NCI-H2196 (cell line): Measurements from ENCODE around the gene UBE2I.

Experiments
- DNase-seq: peaks from one replicate; lab custom pipeline; 2025; ENCODE audit not compliant: unreplicated experiment; lab: John Stamatoyannopoulos, UW

The UBE2I gene

GRCh38 chr16:1341495-1342420 is 32.3 kb downstream of the UBE2I start:
- no peak for DNase-seq

DNA sequence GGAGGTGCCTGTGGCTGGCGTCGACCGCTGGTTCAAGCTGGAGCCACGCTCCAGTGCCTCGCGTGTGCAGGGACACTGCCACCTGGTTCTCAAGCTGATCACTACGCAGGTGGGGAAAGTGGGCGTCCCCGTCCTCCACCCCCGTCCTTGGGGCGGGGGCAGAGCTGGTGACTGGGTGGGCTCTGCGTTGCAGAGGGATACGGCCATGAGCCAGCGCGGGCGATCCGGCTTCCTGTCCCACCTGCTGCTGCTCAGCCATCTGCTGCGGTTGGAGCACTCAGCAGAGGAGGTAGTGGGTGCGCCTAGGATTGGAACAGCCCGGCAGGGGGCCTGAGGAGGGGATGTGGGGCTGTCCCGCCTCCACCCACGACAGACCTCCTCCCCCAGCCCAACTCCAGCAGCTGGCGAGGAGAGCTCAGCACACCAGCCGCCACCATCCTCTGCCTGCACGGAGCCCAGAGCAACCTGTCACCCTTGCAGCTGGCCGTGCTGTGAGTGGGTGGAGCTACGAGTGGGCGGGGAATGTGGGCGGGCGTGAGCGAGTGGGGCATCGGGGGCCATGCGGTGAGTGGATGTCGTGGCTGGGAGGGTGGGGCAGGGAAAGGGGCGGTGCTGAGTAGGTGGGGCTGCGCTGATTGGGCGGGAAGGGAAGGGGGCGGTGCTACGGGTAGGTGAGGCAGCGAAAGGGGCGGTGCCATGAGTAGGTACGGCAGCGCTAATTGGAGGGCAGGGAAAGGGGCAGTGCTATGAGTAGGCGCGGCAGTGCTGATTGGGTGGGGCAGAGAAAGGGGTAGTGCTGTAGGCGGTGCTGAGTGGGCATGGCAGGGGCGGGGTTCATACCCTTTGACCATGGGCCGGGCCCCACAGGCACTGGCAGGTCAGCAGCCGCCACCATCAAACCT is 33.3 kb downstream of the UBE2I start:
- DNase-seq: peak; percentile 98

GRCh38 chr16:1343428-1344242 is 34.2 kb downstream of the UBE2I start:
- DNase-seq: no peak

DNA sequence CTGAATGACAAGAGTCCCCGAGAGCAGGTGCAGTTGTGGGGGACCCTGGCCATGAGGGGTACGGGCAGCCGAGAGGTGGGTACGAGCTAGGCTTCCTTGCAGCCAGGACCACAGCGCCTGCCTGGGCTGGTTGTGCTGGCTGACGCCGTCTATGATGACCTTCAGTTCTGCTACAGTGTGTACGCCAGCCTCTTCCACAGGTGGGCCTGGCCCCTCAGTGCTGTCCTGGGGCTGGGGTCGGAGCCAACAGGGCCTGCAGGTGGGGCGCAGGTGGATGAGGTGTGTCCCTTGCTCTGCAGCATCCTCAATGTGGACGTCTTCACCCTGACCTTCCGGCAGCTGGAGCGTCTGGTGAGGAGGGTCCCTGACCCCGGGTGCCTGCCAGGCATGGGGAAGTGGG is 35.1 kb downstream of the UBE2I start:
- DNase-seq: no peak

GRCh38 chr16:1345087-1345486 is 35.7 kb downstream of the UBE2I start:
- DNase-seq: no peak

- DNase-seq: no peak
Measured at GRCh38 chr16:1345651-1346421, 36.4 kb downstream of the UBE2I start.

GRCh38 chr16:1346422-1347285 is 37.2 kb downstream of the UBE2I start:
- DNase-seq: no peak

DNA sequence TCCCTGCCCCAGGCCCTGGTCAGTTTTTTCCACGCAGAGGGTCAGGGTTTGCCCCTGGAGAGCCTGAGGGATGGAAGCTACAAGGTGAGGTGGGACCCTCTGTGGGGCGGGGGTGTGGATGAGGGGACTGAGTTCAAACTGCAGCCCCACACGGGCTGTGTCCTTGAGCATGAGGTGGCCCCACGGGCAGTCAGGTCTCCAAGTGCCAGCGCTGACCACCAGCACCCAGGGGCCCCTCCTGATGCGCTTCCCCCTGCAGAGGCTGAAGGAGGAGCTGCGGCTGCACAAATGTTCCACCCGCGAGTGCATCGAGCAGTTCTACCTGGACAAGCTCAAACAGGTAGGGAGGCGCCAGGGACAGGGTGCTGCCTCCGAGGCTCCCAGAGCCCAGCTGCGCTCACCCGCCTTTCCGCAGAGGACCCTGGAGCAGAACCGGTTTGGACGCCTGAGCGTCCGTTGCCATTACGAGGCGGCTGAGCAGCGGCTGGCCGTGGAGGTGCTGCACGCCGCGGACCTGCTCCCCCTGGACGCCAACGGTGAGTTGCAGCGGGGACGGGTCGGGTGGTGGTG is 37.9 kb downstream of the UBE2I start:
- DNase-seq: no peak

- DNase-seq: no peak
Measured at GRCh38 chr16:1347962-1348361, 38.5 kb downstream of the UBE2I start.

DNA sequence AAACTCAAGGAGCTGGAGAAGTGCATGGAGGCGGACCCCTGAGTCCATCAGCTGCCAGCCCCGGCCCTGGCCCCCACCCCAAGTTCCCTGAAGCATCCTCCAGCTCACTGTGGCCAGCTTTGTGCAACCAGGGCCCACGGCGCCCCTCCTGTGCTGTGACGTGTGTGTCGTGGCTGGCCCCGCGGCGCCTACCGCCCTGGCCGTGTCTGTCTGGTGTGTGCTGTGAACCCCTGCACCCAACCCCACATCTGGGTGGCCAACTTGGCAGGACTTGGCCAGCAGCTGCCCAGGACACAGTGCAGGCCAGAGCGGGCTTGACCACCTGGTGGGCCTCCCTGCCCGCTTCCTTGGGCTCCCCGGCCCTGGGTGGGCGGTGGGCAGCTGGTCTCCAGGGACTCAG is 39.0 kb downstream of the UBE2I start:
- no peak for DNase-seq

DNA sequence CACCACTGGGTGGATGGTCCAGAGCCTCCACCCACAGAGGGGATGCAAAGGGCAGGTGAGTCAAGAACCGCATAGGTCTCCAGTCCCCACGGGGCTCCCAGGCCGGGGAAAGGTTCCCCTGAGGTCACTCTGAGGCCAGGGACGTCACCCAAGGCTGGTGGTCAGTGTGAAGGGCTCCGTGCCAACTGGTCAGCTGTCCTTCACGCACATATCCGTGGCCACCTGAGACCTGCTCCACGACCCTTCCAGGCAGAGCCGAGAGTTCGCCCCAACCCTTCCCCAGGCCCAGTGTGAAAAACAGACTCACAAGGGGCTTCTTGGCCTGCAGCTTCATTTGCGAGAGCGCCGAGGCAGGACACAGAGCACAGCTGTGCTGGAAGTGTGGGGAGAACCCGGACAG is 39.5 kb downstream of the UBE2I start:
- no peak for DNase-seq

DNA sequence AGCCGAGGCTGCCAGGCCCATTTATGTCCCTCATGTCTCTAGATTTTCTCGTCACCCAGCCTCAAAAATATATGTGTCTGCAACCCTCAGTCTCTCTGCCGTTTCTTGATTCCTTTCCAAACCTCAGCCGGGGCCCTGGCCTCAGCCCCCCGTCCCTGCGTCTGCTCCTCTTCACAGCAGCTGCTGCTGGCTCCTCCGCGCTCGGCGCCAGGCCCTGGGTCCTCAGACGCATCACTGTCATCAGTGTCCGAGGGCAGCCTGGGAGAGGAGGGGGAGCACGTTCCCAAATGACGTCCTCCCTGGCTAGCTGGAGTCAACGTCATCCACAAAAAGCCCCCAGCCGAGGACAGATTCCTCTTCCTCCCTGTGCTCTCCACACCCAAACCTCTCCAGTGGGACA is 39.9 kb downstream of the UBE2I start:
- no peak for DNase-seq

DNA sequence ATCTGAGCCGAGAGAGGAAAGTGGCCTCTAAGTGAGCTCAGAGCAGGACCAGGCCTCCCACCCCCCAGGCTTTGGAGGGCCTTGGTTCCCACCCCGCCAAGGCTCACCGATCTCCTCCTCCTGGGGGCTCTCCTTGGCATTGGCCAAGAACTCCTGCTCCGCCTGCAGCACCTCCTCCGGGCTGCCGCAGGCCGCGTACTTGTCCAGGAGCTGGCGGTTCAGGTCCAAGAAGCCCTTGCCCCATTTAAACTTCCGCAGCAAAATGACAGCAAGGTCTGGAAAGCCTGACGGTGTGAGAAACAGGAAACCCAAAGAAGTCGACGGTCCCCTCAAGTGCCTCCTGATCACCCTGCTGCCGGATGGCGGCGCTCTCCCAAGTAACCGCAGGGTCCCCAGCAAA is 40.5 kb downstream of the UBE2I start:
- DNase-seq: no peak

GRCh38 chr16:1350691-1351090 is 41.3 kb downstream of the UBE2I start:
- DNase-seq: no peak

- DNase-seq: no peak
Measured at GRCh38 chr16:1351215-1351581, 41.8 kb downstream of the UBE2I start.

DNA sequence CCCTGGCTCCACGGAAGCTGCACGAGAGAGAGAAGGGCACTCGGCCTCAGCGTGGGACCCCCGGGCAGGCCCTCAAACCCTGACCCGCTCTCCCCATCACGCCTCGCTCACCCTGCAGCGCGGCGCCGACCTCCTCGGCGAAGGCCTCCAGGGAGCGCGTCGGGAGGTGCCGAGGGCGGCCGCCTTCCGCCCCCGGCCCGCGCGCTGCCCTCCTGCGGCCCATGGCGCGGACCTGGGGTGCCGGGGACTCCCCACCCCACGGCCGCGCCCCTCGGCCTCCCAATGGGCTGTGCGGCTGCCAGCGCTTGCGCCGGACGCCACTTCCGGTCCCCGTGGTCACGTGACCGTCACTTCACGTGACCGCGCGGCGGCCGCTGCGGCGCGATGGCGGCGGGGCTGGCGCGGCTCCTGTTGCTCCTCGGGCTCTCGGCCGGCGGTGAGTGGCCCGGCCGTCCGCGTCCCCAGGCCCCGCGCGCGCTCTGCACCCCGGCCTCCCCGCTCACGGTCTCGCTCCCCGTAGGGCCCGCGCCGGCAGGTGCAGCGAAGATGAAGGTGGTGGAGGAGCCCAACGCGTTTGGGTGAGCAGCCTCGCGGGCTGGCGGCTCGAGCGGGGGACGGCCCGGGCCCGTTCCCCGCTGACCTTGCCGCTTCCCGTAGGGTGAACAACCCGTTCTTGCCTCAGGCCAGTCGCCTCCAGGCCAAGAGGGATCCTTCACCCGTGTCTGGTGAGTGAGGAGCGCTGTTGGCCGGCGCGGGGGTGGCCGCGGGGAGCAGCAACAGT is 42.3 kb downstream of the UBE2I start, which contains the start of the genes GNPTG and TSR3:
Gene GNPTG (plus strand): TSS at position 350 of the 781 bp plus-strand sequence. CDS start 35 bp downstream, at position 385.
Gene TSR3 (minus strand): TSS at position 297 of the 781 bp plus-strand sequence. CDS start 74 bp downstream, at position 223.
- peak; percentile 91 for DNase-seq

GRCh38 chr16:1354815-1355540 is 45.5 kb downstream of the UBE2I start:
- no peak for DNase-seq
